ENCODE measurements around the gene ASCC1. TPM values are rescaled to one million over a fixed set of nuclear protein-coding genes. Genes with fewer than 3 reads are reported as not detected.

Gene ASCC1
- total RNA-seq, 1 donor from 2014 or later, result 38.6 TPM

DNA sequence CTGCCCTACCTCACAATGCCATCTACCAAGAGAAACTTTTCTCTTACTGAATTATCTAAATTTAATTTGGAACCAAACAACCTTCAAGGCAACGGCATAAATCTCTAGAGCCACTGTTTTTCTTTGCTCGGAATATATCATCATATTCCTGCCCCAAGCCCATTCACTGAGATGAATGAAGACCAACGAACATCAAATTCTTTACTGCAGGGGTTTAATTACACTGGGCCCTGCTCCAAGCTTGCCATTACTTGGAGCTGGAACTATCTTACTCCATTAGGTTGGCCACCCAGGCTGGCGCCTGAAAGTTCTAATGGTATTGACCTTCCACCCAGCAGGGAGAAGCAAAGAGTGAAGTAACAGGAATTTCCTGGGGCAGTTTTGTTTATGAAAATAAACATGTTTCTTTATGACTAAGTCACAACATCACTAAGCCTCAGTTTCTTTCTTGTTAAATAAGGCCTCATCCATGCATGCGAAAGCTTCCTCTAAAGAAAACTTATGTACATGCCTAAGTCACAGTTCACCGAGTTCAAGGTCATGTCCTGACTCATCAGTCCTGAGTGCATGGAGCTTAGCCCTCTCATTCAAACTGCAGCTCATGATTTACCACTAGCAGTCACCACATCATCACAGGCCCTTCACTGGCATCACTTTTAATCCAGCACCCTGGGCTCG lies 42.3 kb downstream of the ASCC1 start:
- H3K27me3 ChIP-seq (ENCODE audit: control insufficient read depth, insufficient read depth, low read length), result no peaks in the 10 kb centered on the region

DNA sequence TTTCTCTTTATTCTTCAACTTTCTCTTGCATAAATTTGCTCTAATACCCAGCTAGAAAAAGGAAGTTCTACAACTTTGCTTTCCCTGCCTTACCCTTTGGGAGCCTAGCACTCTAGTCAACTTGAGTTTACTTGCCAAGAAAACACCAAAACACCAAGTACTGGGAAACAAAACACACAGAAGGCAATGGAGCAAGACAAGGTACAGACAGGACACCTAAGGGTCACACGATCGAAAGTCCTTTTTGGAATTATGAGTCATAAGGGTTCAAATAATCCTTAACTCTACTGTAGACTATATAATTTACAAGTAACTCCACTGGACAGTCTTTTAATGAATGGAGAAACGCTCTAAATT lies 42.8 kb downstream of the ASCC1 start:
- H3K27me3 ChIP-seq (ENCODE audit: control insufficient read depth, insufficient read depth, low read length), result no peaks in the 10 kb centered on the region
- TF ChIP-seq, protein P1, sequence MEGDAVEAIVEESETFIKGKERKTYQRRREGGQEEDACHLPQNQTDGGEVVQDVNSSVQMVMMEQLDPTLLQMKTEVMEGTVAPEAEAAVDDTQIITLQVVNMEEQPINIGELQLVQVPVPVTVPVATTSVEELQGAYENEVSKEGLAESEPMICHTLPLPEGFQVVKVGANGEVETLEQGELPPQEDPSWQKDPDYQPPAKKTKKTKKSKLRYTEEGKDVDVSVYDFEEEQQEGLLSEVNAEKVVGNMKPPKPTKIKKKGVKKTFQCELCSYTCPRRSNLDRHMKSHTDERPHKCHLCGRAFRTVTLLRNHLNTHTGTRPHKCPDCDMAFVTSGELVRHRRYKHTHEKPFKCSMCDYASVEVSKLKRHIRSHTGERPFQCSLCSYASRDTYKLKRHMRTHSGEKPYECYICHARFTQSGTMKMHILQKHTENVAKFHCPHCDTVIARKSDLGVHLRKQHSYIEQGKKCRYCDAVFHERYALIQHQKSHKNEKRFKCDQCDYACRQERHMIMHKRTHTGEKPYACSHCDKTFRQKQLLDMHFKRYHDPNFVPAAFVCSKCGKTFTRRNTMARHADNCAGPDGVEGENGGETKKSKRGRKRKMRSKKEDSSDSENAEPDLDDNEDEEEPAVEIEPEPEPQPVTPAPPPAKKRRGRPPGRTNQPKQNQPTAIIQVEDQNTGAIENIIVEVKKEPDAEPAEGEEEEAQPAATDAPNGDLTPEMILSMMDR (IDR thresholded peaks at IDR 0.05; ENCODE audit: insufficient read depth, low read length, poor library complexity, severe bottlenecking), result no peak
- no peak overlapping the region for H3K4me3 ChIP-seq (ENCODE audit: low read depth, low read length)
- DNase-seq (ENCODE audit: low read depth), result no peak
- no peaks in the 10 kb centered on the region for H3K36me3 ChIP-seq (ENCODE audit: control insufficient read depth, insufficient read depth, low read length)

More for the DNA sequence above, 42.3 kb downstream of the ASCC1 start:
- TF ChIP-seq, protein P1 (IDR thresholded peaks at IDR 0.05; ENCODE audit: insufficient read depth, low read length, poor library complexity, severe bottlenecking), result no peak
- Histone ChIP-seq H3K36me3 (ENCODE audit: control insufficient read depth, insufficient read depth, low read length) (no peaks in the 10 kb centered on the region), H3K4me3 (ENCODE audit: low read depth, low read length) (no peak overlapping the region)
- no peak for DNase-seq (ENCODE audit: low read depth)

DNA sequence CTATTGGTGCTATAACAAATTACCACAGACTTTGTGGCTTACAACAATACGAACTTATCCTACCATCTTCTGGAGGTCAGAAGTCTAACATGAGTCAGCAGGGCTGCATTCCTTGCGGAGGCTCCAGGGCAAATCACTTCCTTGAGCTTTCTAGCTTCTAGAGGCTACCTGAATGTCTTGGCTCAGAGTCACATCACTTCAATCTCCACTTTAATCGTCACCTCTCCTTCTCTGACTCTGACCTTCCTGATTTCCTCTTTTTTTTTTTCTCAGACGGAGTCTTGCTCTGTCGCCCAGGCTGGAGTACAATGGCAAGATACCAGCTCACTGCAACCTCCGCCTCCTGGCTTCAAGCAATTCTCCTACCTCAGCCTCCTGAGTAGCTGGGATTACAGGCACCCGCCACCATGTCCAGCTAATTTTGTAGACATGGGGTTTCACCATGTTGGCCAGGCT lies 44.9 kb downstream of the ASCC1 start:
- H3K4me3 ChIP-seq (ENCODE audit: low read depth, low read length), result no peak overlapping the region
- no peaks in the 10 kb centered on the region for H3K27me3 ChIP-seq (ENCODE audit: control insufficient read depth, insufficient read depth, low read length)
- DNase-seq (ENCODE audit: low read depth), result peak; percentile 94
- TF ChIP-seq, protein P1 (IDR thresholded peaks at IDR 0.05; ENCODE audit: insufficient read depth, low read length, poor library complexity, severe bottlenecking), result no peak
- H3K36me3 ChIP-seq (ENCODE audit: control insufficient read depth, insufficient read depth, low read length), result no peaks in the 10 kb centered on the region

DNA sequence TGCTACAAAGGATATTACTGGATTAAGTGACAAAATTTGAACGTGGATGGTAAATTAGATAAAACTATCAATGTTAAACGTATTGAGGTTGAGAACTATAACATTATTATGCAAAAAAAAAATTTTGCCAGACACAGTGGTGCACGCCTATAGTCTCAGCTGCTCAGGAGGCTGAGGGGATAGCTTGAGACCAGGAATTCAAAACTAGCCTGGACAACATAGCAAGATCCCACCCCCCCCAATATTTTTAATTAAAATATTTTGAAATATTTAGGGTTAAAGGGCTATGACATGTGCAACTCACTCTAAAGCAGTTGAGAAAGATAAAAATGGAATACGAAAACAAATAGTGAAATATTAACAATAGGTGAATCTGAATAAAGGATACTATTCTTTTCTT lies 45.3 kb downstream of the ASCC1 start:
- no peaks in the 10 kb centered on the region for H3K27me3 ChIP-seq (ENCODE audit: control insufficient read depth, insufficient read depth, low read length)
- no peak overlapping the region for H3K4me3 ChIP-seq (ENCODE audit: low read depth, low read length)
- no peak for DNase-seq (ENCODE audit: low read depth)
- H3K36me3 ChIP-seq (ENCODE audit: control insufficient read depth, insufficient read depth, low read length), result no peaks in the 10 kb centered on the region
- TF ChIP-seq, protein P1 (IDR thresholded peaks at IDR 0.05; ENCODE audit: insufficient read depth, low read length, poor library complexity, severe bottlenecking), result no peak

DNA sequence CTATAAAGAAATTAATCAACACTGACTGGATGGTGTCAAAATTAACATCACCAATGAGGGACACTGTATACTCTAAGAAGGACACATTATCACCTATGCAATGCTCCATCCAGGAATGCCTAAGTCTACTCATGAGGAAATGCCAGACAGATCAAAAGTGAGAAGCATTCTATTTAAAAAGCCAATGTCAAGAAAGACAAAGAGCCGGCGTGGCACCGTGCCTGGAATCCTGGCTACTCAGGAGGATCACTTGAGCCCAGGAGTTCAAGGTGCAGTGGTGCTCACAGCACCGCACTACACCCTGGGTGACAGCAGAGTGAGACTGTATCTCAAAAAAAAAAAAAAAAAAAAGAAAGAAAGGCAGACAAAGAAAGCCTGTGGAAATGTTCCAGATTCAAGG lies 45.8 kb downstream of the ASCC1 start:
- H3K36me3 ChIP-seq (ENCODE audit: control insufficient read depth, insufficient read depth, low read length), result no peaks in the 10 kb centered on the region
- TF ChIP-seq, protein P1 (IDR thresholded peaks at IDR 0.05; ENCODE audit: insufficient read depth, low read length, poor library complexity, severe bottlenecking), result no peak
- no peaks in the 10 kb centered on the region for H3K27me3 ChIP-seq (ENCODE audit: control insufficient read depth, insufficient read depth, low read length)
- no peak overlapping the region for H3K4me3 ChIP-seq (ENCODE audit: low read depth, low read length)
- DNase-seq (ENCODE audit: low read depth), result no peak

DNA sequence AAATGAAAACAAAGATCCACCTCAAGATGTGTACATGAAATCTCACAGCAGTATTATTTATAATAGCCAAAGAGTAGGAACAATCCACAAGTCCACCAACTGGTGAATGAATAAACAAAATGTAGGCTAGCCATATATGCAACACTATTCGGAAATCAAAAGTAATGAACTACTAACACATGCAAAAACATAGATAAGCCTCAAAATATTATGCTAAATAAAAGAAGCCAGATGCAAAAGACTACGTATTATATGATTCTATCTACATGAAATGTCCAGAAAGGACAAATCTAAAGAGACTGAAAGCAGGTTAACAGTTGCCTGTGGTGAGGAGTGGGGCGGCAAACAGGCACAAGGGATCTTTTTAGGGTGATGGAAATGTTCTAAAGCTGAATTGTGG lies 49.0 kb downstream of the ASCC1 start:
- Histone ChIP-seq H3K36me3 (ENCODE audit: control insufficient read depth, insufficient read depth, low read length) (no peaks in the 10 kb centered on the region), H3K27me3 (ENCODE audit: control insufficient read depth, insufficient read depth, low read length) (no peaks in the 10 kb centered on the region), H3K4me3 (ENCODE audit: low read depth, low read length) (no peak overlapping the region)
- TF ChIP-seq, protein P1 (IDR thresholded peaks at IDR 0.05; ENCODE audit: insufficient read depth, low read length, poor library complexity, severe bottlenecking), result no peak
- DNase-seq (ENCODE audit: low read depth), result no peak
